ENCODE data around the gene MTMR12. TPM values are rescaled to one million over a fixed set of nuclear protein-coding genes. Genes with fewer than 3 reads are reported as not detected.

The MTMR12 gene
- total RNA-seq, 1 experiment from 2014 or later, result 8.7 TPM

- DNase-seq (ENCODE audit: low read depth), result peak; percentile 74
These were observed 122.6 kb downstream of the MTMR12 start for GRCh38 chr5:32190095-32190494.

- no peak for DNase-seq (ENCODE audit: low read depth)
These were observed 125.1 kb downstream of the MTMR12 start for GRCh38 chr5:32187675-32188074.

- DNase-seq (ENCODE audit: low read depth), result no peak
These were observed 130.2 kb downstream of the MTMR12 start for GRCh38 chr5:32182463-32183063.

Other genes starting within 250 kb of the MTMR12 start
- 56.3 and 56.7 TPM in 2 replicates for gene GOLPH3, start 138.6 kb downstream of the MTMR12 start, total RNA-seq (2014; rRNA removed; shearing (Covaris generic))
- gene ZFR, start 131.8 kb upstream of the MTMR12 start, total RNA-seq (2014; rRNA removed; shearing (Covaris generic)), result 52.2 and 77.4 TPM in 2 replicates